Measurements from ENCODE around the gene DHX34. TPM values are rescaled to one million over a fixed set of nuclear protein-coding genes. Genes with fewer than 3 reads are reported as not detected.
"Not testable (repeated sequence)": the region's sequence is repeated elsewhere in the genome, so short reads cannot be mapped to it uniquely, and the experiment has no call there.

The DHX34 gene
- total RNA-seq, 3 donors from 2014 or later = 38.1 to 41.0 (median 38.6) TPM

DNA sequence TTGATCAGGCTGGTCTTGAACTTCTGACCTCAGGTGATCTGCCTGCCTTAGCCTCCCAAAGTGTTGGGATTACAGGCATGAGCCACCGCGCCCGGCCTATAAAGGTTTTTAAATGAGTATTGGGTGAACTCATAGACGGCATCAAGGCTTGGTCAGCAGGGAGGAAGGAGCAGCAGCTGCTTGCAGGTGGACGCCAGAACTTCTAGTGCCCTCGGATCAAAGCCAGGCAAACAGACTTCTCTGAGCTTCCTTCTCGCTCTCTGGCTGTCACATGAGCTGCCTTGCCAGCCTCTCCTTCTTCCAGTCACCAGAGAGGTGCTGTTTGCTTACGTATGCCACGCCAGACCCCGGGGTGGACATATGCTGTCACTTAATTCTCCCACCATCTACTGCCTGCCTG lies 16.3 kb downstream of the DHX34 start:
- H3K4me1 Mint-ChIP-seq (ENCODE audit: low read depth); ATAC-seq; DNase-seq; H3K4me3 Mint-ChIP-seq; H3K27me3 Mint-ChIP-seq (ENCODE audit: low read depth); H3K9me3 Mint-ChIP-seq: not testable (repeated sequence)
- H3K36me3 Mint-ChIP-seq (ENCODE audit: insufficient read depth) = peaks cover 40% of the 10 kb centered on the region

DNA sequence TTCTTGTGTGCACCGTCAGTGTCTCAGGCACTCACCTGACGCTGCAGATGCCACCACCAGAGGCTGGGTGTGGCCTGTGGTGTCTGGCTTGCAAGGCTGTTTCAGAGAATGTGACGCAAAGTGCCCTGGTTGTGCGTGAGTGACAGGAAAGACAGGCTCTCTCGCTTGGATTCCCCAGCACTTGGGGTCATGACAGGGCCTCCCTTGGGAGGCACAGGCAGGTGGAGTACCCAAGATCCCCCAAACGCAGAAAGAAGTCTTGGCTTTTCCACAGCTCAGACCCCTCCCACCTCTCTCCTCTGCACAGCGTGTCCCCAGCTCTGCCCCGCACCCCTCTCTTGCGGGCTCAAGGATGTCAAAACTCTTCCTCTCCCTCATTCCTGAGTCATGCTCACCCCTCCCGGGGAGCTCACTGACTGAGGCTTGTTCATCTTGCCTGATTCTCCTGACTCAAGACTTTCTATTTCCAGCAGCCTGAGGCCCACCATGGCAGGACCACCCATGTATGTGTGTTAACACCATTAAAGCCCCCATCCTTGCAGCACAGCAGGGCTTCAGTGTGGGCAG lies 21.0 kb downstream of the DHX34 start:
- ATAC-seq (no peak), DNase-seq (no peak)
- Mint-ChIP-seq H3K27me3 (ENCODE audit: low read depth) (no peaks in the 10 kb centered on the region), H3K4me1 (ENCODE audit: low read depth) (no peaks in the 10 kb centered on the region), H3K4me3 (no peak overlapping the region), H3K36me3 (ENCODE audit: insufficient read depth) (peaks cover 31% of the 10 kb centered on the region), H3K9me3 (no peaks in the 10 kb centered on the region)

DNA sequence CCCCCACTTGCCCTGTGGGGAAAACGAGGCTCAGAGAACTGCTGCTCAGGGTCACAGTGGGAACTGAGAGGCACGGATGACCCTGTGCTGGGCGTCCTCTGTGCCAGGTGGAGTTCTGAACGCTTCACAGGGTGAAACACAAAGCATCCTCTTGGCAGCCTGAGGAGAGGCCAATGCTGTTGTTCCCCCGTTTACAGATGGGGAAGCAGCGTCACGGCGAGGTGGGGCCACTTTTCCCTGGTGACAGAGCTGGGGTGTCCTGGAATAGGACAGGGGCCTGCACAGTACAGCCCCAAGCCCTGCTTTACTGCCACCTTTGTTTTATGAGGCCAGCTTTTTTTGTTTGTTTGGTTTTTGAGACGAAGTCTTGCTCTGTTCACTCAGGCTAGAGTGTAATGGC lies 22.1 kb downstream of the DHX34 start:
- Mint-ChIP-seq H3K9me3 (no peaks in the 10 kb centered on the region), H3K36me3 (ENCODE audit: insufficient read depth) (peaks cover 29% of the 10 kb centered on the region), H3K4me3 (no peak overlapping the region), H3K4me1 (ENCODE audit: low read depth) (no peaks in the 10 kb centered on the region), H3K27me3 (ENCODE audit: low read depth) (no peaks in the 10 kb centered on the region)
- no peak for DNase-seq
- ATAC-seq = no peak

DNA sequence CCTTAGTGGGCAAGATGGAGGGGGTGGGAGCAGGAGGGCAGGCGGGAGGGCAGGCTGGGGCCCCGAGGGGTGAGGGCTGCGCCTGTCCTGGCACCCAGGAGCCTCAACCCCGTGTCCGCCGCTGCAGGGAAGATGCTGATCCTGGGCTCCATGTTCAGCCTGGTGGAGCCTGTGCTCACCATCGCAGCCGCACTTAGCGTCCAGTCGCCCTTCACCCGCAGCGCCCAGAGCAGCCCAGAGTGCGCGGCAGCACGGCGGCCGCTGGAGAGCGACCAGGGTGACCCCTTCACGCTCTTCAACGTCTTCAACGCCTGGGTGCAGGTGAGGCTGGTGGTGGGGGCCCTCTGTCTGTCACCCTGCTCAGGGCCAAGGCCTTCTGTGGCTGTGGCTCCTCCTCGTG lies 23.5 kb downstream of the DHX34 start:
- no peaks in the 10 kb centered on the region for H3K27me3 Mint-ChIP-seq (ENCODE audit: low read depth)
- H3K9me3 Mint-ChIP-seq = no peaks in the 10 kb centered on the region
- ATAC-seq = no peak
- peaks cover 25% of the 10 kb centered on the region for H3K36me3 Mint-ChIP-seq (ENCODE audit: insufficient read depth)
- no peaks in the 10 kb centered on the region for H3K4me1 Mint-ChIP-seq (ENCODE audit: low read depth)
- no peak overlapping the region for H3K4me3 Mint-ChIP-seq
- no peak for DNase-seq

DNA sequence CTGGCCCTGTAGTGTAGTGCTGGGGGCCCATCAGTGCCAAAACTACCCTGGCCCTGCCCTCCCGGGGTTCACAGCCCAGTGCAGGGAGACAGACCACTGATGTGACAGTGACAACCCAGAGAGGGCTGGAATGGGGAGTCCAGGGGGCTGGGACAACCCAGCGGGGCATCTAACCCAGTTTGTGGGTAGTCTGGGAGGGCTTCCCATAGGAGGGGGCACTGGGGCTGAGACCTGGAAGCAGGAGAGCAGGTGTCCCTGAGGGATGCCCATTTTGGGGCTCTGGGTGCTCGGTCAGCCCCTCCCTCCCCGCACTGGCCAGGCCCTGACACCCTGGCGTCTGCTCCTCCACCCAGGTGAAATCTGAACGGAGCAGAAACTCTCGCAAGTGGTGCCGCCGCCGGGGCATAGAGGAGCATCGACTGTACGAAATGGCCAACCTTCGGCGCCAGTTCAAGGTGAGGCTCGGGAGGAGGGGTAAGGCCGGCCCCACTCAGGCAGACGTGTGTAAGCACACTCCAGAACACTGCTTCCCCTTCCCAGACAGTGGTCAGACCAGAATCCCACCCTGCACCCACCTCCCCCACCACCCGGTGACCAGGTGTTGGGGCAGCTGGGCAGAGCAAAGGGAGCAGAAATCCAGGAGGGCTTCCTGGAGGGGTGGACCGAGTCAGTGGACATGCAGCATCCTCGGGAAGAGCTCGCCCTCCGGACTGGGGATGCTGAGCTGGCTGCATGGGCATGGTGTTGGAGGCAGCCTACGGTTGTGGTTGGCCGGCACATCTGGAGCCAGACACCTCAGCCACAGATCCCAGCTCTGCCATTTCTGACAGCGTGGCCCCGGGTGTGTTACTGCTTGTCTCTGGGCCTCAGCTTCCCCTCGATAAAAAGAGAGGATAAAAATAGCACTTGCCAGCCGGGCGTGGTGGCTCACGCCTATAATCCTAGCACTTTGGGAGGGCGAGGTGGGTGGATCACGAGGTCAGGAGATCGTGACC lies 24.4 kb downstream of the DHX34 start:
- Mint-ChIP-seq H3K4me1 (ENCODE audit: low read depth) (no peaks in the 10 kb centered on the region), H3K9me3 (no peaks in the 10 kb centered on the region), H3K27me3 (ENCODE audit: low read depth) (no peaks in the 10 kb centered on the region), H3K36me3 (ENCODE audit: insufficient read depth) (peaks cover 25% of the 10 kb centered on the region), H3K4me3 (no peak overlapping the region)
- DNase-seq (no peak), ATAC-seq (no peak)

DNA sequence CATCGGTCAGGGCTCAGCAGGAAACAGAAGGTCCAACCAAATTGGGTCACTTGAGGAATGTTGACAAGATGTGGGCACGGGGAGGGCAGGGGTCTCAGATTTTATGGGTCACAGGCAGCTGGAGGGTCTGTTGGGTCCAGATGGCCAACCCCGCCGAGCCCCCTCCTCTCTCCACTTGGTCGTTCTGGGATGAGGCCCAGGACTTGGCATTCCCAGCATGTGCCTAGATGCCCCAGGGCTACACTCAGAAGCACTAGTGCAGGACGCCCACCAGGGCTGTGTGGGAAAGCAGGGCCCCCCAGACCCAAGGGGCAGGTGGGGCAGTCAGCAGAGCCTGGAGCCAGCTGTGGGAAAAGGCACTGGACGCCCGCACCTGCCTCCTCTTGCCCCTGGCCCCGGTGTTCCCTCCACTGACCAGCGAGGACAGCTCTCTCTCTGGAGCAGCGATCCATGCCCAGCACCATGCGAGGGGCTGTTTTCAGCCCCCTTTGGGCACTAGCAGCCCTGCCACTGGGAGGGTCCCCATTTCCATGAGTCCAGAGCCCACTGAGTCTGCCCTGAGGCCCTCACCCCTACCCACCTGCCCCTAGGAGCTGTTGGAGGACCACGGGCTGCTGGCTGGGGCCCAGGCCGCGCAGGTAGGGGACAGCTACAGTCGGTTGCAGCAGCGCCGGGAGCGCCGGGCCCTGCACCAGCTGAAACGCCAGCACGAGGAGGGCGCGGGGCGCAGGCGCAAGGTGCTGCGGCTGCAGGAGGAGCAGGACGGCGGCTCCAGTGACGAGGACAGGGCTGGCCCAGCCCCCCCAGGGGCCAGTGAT lies 26.0 kb downstream of the DHX34 start:
- Mint-ChIP-seq H3K27me3 (ENCODE audit: low read depth) (no peaks in the 10 kb centered on the region), H3K4me3 (no peak overlapping the region), H3K9me3 (no peaks in the 10 kb centered on the region), H3K4me1 (ENCODE audit: low read depth) (no peaks in the 10 kb centered on the region), H3K36me3 (ENCODE audit: insufficient read depth) (peaks cover 21% of the 10 kb centered on the region)
- DNase-seq (no peak), ATAC-seq (no peak)

DNA sequence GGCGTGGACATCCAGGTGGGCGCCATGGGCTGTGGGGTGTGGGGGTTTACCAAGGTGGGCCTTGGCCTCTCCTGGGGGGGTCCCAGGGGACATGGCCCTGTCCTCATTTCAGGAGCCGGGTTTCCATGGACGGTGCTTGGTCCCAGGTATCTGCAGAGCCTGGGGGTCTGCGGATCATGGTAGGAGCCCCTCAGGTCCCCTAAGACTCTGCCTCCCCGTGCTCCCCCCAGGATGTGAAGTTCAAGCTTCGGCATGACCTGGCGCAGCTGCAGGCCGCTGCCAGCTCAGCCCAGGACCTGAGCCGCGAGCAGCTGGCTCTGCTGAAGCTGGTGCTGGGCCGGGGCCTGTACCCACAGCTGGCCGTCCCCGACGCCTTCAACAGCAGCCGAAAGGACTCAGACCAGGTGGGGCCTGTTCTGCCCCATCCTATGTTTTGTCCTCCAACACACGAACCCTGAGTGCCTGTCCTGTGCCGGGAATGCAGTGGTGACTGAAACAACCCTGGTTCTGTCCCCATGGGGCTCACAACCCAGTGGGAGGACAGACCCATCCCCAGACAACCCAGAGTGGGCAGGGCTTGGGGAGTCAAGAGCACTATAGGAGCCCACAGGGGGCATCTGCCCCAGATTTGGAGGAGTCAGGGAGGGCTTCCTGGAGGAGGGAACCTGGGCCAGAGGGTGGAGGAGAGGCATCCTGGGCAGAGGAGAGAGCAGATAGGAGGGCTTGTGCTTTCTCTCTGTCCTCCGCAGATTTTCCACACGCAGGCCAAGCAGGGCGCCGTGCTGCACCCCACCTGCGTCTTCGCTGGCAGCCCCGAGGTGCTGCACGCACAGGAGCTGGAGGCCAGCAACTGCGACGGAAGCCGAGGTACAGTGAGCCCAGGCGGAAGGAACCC lies 26.8 kb downstream of the DHX34 start:
- Mint-ChIP-seq H3K36me3 (ENCODE audit: insufficient read depth) (peaks cover 20% of the 10 kb centered on the region), H3K4me1 (ENCODE audit: low read depth) (no peaks in the 10 kb centered on the region), H3K4me3 (no peak overlapping the region), H3K9me3 (no peaks in the 10 kb centered on the region), H3K27me3 (ENCODE audit: low read depth) (no peaks in the 10 kb centered on the region)
- DNase-seq = no peak
- ATAC-seq = no peak

DNA sequence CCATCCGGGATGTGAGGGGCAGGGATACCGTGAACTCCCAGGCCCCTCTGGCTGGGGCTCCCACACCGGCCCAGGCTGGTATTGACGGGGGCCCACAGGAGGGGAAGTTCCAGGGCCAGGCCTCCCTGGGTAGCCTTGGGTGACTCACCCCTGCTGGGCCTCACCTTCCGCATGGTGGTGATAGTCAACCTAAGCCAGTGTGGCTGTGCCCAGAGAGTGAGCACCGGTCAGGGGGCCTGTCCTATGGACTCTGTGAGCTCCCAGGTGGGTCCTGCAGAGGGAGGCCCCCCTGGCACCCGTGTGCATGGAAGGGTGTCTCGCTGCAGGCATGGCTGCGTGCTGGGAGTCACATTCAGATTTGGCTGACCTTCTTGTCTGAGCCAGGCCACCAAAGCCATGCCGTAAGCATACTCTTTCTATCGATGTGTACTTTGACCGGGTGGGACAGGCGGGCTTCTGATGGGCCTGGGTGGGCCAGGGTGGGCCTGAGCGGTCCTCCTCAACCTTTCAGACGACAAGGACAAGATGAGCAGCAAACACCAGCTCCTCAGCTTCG lies 27.6 kb downstream of the DHX34 start:
- peaks cover 24% of the 10 kb centered on the region for H3K36me3 Mint-ChIP-seq (ENCODE audit: insufficient read depth)
- peaks cover 5% of the 10 kb centered on the region for H3K4me1 Mint-ChIP-seq (ENCODE audit: low read depth)
- ATAC-seq (no peak), DNase-seq (no peak)
- no peak overlapping the region for H3K4me3 Mint-ChIP-seq
- H3K27me3 Mint-ChIP-seq (ENCODE audit: low read depth) = no peaks in the 10 kb centered on the region
- no peaks in the 10 kb centered on the region for H3K9me3 Mint-ChIP-seq

DNA sequence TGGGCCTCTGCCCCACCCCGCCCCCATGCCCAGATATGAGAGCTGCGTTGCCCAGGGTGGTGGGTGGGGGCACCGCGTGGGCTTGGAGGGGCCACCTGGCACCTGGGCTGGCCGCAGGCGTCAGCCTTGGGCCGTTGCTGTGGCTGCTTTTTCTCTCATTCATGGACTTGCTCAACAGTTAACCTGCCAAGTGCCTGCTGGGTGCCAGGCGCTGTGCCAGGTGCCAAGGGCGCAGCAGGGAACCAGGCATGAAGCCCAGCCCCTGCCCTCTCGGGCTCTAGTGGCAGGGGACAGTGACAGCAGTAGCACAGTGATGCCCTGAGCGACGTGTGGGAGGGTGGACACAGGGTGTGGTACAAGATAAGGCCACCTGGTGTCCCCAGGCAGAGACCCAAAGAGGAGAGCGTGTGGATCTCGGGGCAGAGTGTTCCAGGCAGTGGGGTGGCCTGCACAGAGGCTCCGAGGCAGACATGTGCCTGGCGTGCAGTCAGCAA lies 28.1 kb downstream of the DHX34 start:
- H3K4me1 Mint-ChIP-seq (ENCODE audit: low read depth) = peaks cover 10% of the 10 kb centered on the region
- no peak overlapping the region for H3K4me3 Mint-ChIP-seq
- DNase-seq = no peak
- H3K9me3 Mint-ChIP-seq = no peaks in the 10 kb centered on the region
- H3K27me3 Mint-ChIP-seq (ENCODE audit: low read depth) = no peaks in the 10 kb centered on the region
- ATAC-seq = no peak
- peaks cover 23% of the 10 kb centered on the region for H3K36me3 Mint-ChIP-seq (ENCODE audit: insufficient read depth)

DNA sequence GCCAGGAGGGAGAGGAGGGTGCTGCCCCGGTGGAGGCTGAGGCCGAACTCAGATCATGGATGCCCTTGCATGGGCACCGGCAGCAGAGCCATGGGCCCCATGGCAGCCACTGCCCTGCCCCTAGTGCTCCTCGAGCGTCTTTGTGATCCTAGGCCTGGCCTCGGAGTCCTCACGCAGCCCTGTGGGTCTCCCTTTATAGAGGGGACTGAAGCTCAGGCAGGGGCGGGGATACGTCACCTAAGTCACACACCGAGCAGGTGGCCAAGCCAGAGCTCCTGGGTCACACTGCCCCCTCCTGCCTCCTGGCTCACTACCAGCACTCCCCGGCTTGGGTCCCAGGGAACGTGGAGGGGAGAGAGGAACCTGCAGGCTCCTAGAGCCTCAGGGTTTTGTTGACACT lies 28.7 kb downstream of the DHX34 start:
- H3K9me3 Mint-ChIP-seq = no peaks in the 10 kb centered on the region
- peaks cover 23% of the 10 kb centered on the region for H3K36me3 Mint-ChIP-seq (ENCODE audit: insufficient read depth)
- ATAC-seq (no peak), DNase-seq (no peak)
- no peak overlapping the region for H3K4me3 Mint-ChIP-seq
- no peaks in the 10 kb centered on the region for H3K27me3 Mint-ChIP-seq (ENCODE audit: low read depth)
- H3K4me1 Mint-ChIP-seq (ENCODE audit: low read depth) = peaks cover 12% of the 10 kb centered on the region

DNA sequence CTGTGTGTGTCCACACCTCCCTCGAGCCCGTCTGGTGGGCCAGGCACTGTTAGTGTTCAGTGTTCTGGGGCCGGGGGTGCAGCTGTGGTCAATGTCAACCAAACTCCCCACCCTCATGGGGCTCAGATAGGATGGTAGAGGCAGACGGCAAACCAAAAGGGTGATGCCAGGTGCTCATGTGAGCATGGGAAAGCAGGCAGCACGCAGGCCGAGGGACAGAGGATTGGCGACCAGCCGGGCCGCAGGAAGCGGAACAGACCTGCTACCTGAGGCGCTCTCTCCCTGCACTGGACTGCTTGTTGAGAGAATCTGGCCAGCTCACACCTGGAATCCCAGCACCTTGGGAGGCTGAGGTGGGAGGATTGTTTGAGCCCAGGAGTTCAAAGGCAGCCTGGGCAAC lies 29.1 kb downstream of the DHX34 start:
- peaks cover 15% of the 10 kb centered on the region for H3K4me1 Mint-ChIP-seq (ENCODE audit: low read depth)
- ATAC-seq = no peak
- H3K4me3 Mint-ChIP-seq = no peak overlapping the region
- no peaks in the 10 kb centered on the region for H3K27me3 Mint-ChIP-seq (ENCODE audit: low read depth)
- H3K36me3 Mint-ChIP-seq (ENCODE audit: insufficient read depth) = peaks cover 23% of the 10 kb centered on the region
- no peaks in the 10 kb centered on the region for H3K9me3 Mint-ChIP-seq
- DNase-seq = no peak

DNA sequence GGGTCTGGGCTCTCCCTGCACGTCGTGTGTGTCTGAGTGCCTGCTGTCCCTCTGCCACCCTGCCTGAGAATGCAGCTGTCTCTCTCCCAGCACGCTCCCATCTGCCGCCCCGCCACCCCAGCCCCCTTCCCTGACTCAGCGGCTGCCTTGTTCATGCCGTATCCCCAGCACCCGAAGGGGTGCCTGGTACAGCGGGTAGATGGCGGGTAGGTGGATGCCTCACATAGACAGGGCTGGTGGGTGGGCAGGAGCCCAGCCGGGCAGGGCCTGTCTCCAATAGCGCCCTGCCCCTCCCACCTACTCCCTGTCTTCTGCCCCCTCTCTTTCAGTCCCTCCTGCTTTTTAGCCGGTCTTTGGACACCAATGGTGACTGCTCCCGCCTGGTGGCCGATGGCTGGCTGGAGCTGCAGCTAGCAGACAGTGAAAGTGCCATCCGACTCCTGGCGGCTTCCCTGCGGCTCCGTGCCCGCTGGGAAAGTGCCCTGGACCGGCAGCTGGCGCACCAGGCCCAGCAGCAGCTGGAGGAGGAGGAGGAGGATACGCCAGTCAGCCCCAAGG lies 30.3 kb downstream of the DHX34 start:
- Mint-ChIP-seq H3K27me3 (ENCODE audit: low read depth) (no peaks in the 10 kb centered on the region), H3K36me3 (ENCODE audit: insufficient read depth) (peaks cover 22% of the 10 kb centered on the region), H3K4me1 (ENCODE audit: low read depth) (peaks cover 20% of the 10 kb centered on the region), H3K9me3 (no peaks in the 10 kb centered on the region), H3K4me3 (no peak overlapping the region)
- DNase-seq (no peak), ATAC-seq (no peak)

DNA sequence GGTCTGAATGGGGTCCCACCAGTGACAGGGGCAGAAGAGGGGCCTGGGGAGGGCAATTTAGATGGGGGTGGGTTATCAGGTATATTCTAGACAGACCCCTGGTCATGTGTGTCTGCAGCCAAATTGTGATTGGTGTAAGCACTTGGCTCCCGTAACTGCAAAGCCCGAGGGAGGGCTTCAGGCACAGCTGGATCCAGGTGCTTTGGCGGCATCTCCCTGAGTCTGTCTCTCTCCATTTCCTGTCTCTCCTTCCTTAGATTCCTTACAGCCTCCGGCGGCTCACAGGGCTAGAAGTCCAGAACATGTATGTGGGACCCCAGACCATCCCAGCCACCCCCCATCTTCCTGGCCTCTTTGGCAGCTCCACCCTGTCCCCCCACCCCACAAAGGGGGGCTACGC lies 31.4 kb downstream of the DHX34 start:
- H3K36me3 Mint-ChIP-seq (ENCODE audit: insufficient read depth) = peaks cover 20% of the 10 kb centered on the region

More for the DNA sequence above, 31.4 kb downstream of the DHX34 start:
- no peaks in the 10 kb centered on the region for H3K27me3 Mint-ChIP-seq (ENCODE audit: low read depth)
- DNase-seq (no peak), ATAC-seq (no peak)
- no peaks in the 10 kb centered on the region for H3K9me3 Mint-ChIP-seq
- peaks cover 20% of the 10 kb centered on the region for H3K4me1 Mint-ChIP-seq (ENCODE audit: low read depth)
- no peak overlapping the region for H3K4me3 Mint-ChIP-seq

Data from activated T-cell treated with anti-CD3 and anti-CD28 coated beads, Interleukin-2, amount 50 U/mL, for 4 hours (primary cell).